ENCODE measurements around the gene SMR3B. TPM values are rescaled to one million over a fixed set of nuclear protein-coding genes. Genes with fewer than 3 reads are reported as not detected.

The SMR3B gene
- total and polyA plus RNA-seq, 2 of the 4 experiments (the other 2 are of a cell fraction): not detected

- POLR2A ChIA-PET (ENCODE audit: unreplicated experiment): no interaction called here
- DNase-seq: no peak
- no peak overlapping the region for H2BK20ac ChIP-seq (ENCODE audit: low read depth, low read length)
- dilution Hi-C loops (cut with HindIII; ENCODE audit: low sequenced_read_pairs, unreplicated experiment) (no loop called here), in situ Hi-C loops (cut with MboI; ENCODE audit: low sequenced_read_pairs) (no loop called here), intact Hi-C loops (cut with micrococcal nuclease) (no loop called here)
- no peaks in the 10 kb centered on the region for H4K20me1 ChIP-seq (ENCODE audit: insufficient read depth, low read length)
- H3K9me1 ChIP-seq (ENCODE audit: insufficient read depth, low read length): no peaks in the 10 kb centered on the region
- no peak overlapping the region for H3K4me3 ChIP-seq (ENCODE audit: insufficient read depth, low read depth, low read length)
- no TSS peak for BruUV-seq (replicated peaks)
- no peaks in the 10 kb centered on the region for H3K9me3 ChIP-seq (ENCODE audit: control insufficient read depth, insufficient read depth, low read length)
- H2AFZ ChIP-seq (replicated peaks; ENCODE audit: low read length, poor library complexity): no peak overlapping the region
- no peak overlapping the region for H2BK120ac ChIP-seq (ENCODE audit: low read depth, low read length)
- H2AK5ac ChIP-seq (ENCODE audit: low read depth, low read length): no peak overlapping the region
- no peaks in the 10 kb centered on the region for H3K79me1 ChIP-seq (ENCODE audit: low read depth in 1 of 2, low read length in 2 of 2)
- WGBS, 2 experiments (ENCODE audit: extremely low coverage in 2 of 2, insufficient read length in 1 of 2): no CpG with 5 or more reads among the region's 1 CpG
- TF ChIP-seq MXI1 (IDR thresholded peaks at IDR 0.05; ENCODE audit: borderline replicate concordance, low read depth, low read length) (no peak), RCOR1 (IDR thresholded peaks at IDR 0.05; ENCODE audit: insufficient replicate concordance, low read length) (no peak), FOS (IDR thresholded peaks at IDR 0.05; ENCODE audit: low read depth, low read length) (no peak), CTCF (conservative IDR thresholded peaks at IDR 0.05; ENCODE audit: low read depth, low read length) (no peak), MAFK (IDR thresholded peaks at IDR 0.05; ENCODE audit: low read depth, low read length) (no peak), USF2 (IDR thresholded peaks at IDR 0.05; ENCODE audit: low read depth, low read length) (no peak), MAZ (IDR thresholded peaks at IDR 0.05; ENCODE audit: borderline replicate concordance, low read depth, low read length) (no peak), SMC3 (IDR thresholded peaks at IDR 0.05; ENCODE audit: low read depth, low read length) (no peak), RAD21 (IDR thresholded peaks at IDR 0.05; ENCODE audit: low read length) (no peak), ELK1 (IDR thresholded peaks at IDR 0.05; ENCODE audit: borderline replicate concordance, low read depth, low read length) (no peak), BHLHE40 (IDR thresholded peaks at IDR 0.05; ENCODE audit: low read depth, low read length) (no peak), NFE2L2 (IDR thresholded peaks at IDR 0.05; ENCODE audit: low read depth, low read length) (no peak), CEBPB (IDR thresholded peaks at IDR 0.05; ENCODE audit: low read depth, low read length) (no peak), CHD1 (IDR thresholded peaks at IDR 0.05; ENCODE audit: low read depth, low read length) (no peak), POLR2A (IDR thresholded peaks at IDR 0.05; ENCODE audit: low read depth, low read length) (no peak), RFX5 (IDR thresholded peaks at IDR 0.05; ENCODE audit: low read depth, low read length) (no peak)
- H3K27ac ChIP-seq (ENCODE audit: insufficient read depth, low read length): no peak overlapping the region
- no peak overlapping the region for H3K9ac ChIP-seq (ENCODE audit: low read depth, low read length)
- H3K27me3 ChIP-seq (ENCODE audit: control insufficient read depth, insufficient read depth, low read length): no peaks in the 10 kb centered on the region
- no peak overlapping the region for H4K5ac ChIP-seq (ENCODE audit: low read depth, low read length)
- H2BK15ac ChIP-seq (ENCODE audit: low read depth, low read length): no peak overlapping the region
- no peak overlapping the region for H3K23ac ChIP-seq (ENCODE audit: low read depth, low read length)
- H3K56ac ChIP-seq (ENCODE audit: extremely low read depth, insufficient read depth, low read length): no peak overlapping the region
- H4K91ac ChIP-seq (ENCODE audit: insufficient read depth, low read depth, low read length): no peak overlapping the region
- no peak overlapping the region for H3K18ac ChIP-seq (ENCODE audit: low read depth, low read length)
- H4K8ac ChIP-seq (ENCODE audit: low read depth in 2 of 2, low read length in 2 of 2): no peak overlapping the region
- no peaks in the 10 kb centered on the region for H3K4me1 ChIP-seq (ENCODE audit: control insufficient read depth, insufficient read depth, low read length)
- H3K4me2 ChIP-seq (ENCODE audit: low read depth, low read length): no peak overlapping the region
- H2BK5ac ChIP-seq (ENCODE audit: low read depth, low read length, poor library complexity, severe bottlenecking): no peak overlapping the region
- no peak overlapping the region for H3K4ac ChIP-seq (ENCODE audit: low read depth, low read length)
- H3K14ac ChIP-seq (replicated peaks; ENCODE audit: low read depth, low read length): no peak overlapping the region
- no peak overlapping the region for H2AK9ac ChIP-seq (replicated peaks; ENCODE audit: low read depth, low read length, poor library complexity)
- CTCF ChIA-PET: no interaction called here
- H3K36me3 ChIP-seq (ENCODE audit: control insufficient read depth, insufficient read depth, low read length): no peaks in the 10 kb centered on the region
- no peak for ATAC-seq (ENCODE audit: low read depth)
Observed at GRCh38 chr4:70399319-70399718, 16.4 kb downstream of the SMR3B start.
